GM18517 (cell line): Measurements from ENCODE around the gene TRPV6.

ENCODE experiments used
- ATAC-seq: cut with Tn5 transposase; IDR thresholded peaks from one replicate; pipeline ENCODE4 v1.9.1; 2021; ENCODE audit warnings: mild to moderate bottlenecking, moderate library complexity; ENCODE audit not compliant: unreplicated experiment

Gene TRPV6

GRCh38 chr7:142886866-142887265 lies 1.3 kb upstream of the TRPV6 start:
- no peak for ATAC-seq

- no peak for ATAC-seq
These were observed 1.3 kb downstream of the TRPV6 start for GRCh38 chr7:142884286-142884640.

- ATAC-seq, result no peak
These were observed 1.8 kb downstream of the TRPV6 start for GRCh38 chr7:142883571-142884285.

GRCh38 chr7:142883145-142883544 lies 2.4 kb downstream of the TRPV6 start:
- no peak for ATAC-seq

- ATAC-seq, result no peak
These were observed 3.2 kb downstream of the TRPV6 start for GRCh38 chr7:142882338-142882678.

- ATAC-seq, result no peak
These were observed 3.8 kb downstream of the TRPV6 start for GRCh38 chr7:142881586-142882337.

- peak; percentile 67 for ATAC-seq
These were observed 4.6 kb downstream of the TRPV6 start for GRCh38 chr7:142880876-142881505.

GRCh38 chr7:142879060-142879459 lies 6.5 kb downstream of the TRPV6 start:
- ATAC-seq, result no peak

GRCh38 chr7:142878315-142878714 lies 7.2 kb downstream of the TRPV6 start:
- no peak for ATAC-seq

- ATAC-seq, result no peak
These were observed 8.3 kb downstream of the TRPV6 start for GRCh38 chr7:142876991-142877910.

- no peak for ATAC-seq
These were observed 9.1 kb downstream of the TRPV6 start for GRCh38 chr7:142876236-142876960.

GRCh38 chr7:142875456-142875855 lies 10.1 kb downstream of the TRPV6 start:
- no peak for ATAC-seq

- ATAC-seq, result no peak
These were observed 10.7 kb downstream of the TRPV6 start for GRCh38 chr7:142874837-142875236.

GRCh38 chr7:142874409-142874808 lies 11.1 kb downstream of the TRPV6 start:
- no peak for ATAC-seq

GRCh38 chr7:142873871-142874270 lies 11.7 kb downstream of the TRPV6 start:
- ATAC-seq, result no peak

GRCh38 chr7:142873281-142873784 lies 12.2 kb downstream of the TRPV6 start:
- no peak for ATAC-seq

- no peak for ATAC-seq
These were observed 13.4 kb downstream of the TRPV6 start for GRCh38 chr7:142872106-142872675.

GRCh38 chr7:142871260-142872105 lies 14.1 kb downstream of the TRPV6 start:
- no peak for ATAC-seq
